GM21360 (cell line): ENCODE results near the gene CLIP1.
"Not testable (repeated sequence)": the region's sequence is repeated elsewhere in the genome, so short reads cannot be mapped to it uniquely, and the experiment has no call there.

ENCODE experiments used
- ATAC-seq: cut with Tn5 transposase; IDR thresholded peaks from one replicate; pipeline ENCODE4 v1.9.1; 2021; ENCODE audit warnings: mild to moderate bottlenecking, moderate library complexity; ENCODE audit not compliant: unreplicated experiment

The CLIP1 gene

DNA sequence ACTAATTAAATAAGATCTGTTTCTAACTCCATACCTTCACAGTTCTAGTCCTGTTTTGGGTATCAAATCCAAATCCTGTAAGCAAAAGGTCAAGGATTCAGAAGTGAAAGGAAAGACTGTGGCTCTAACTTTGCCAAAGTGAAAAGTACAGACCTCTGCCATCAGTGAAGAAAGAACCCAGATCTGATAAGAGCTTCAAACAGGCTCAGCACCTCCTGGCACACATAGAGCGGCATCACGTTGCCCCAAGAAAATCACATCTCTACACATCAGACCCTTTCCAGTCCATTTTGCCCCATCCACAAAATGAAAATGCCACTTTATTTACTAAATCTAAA lies 23.2 kb downstream of the CLIP1 start:
- ATAC-seq, result no peak

DNA sequence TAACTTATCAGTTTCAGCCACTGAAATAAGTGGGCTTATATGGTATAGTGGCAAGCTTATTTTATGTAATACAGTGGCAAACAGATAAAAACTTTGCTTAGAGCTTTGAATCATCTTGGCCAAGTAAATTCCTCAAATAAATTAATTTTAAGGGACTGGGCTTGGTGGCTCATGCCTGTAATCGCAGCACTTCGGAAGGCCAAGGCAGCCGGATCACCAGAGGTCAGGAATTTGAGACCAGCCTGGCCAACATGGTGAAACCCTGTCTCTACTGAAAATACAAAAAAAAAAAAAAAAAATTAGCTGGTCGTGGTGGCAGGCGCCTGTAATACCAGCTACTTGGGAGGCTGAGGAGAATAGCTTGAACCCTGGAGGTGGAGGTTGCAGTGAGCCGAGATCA lies 24.5 kb downstream of the CLIP1 start:
- ATAC-seq, result not testable (repeated sequence)

GRCh38 chr12:122395319-122395718 lies 27.1 kb downstream of the CLIP1 start:
- no peak for ATAC-seq

- no peak for ATAC-seq
Observed at GRCh38 chr12:122394626-122395194, 27.8 kb downstream of the CLIP1 start.

GRCh38 chr12:122393817-122394216 lies 28.7 kb downstream of the CLIP1 start:
- ATAC-seq, result no peak

DNA sequence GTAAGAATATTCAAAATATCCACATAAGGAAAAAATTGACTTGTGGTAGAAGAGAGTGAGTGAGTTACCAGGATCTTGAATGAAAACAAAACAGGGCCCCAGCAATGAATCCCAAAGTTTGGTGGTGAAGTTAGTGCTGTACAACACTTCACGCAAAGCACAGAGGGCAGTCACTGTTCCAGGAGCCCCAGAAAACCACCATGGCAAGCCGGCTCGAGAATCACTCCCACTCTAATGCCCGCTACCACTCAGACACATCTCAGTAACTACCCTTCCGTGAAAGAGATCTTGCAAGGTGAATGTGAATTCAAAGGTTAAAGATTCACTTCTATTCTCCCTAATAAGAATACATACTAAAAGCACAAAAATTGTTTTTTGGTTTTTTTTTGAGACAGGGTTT lies 30.1 kb downstream of the CLIP1 start:
- no peak for ATAC-seq

DNA sequence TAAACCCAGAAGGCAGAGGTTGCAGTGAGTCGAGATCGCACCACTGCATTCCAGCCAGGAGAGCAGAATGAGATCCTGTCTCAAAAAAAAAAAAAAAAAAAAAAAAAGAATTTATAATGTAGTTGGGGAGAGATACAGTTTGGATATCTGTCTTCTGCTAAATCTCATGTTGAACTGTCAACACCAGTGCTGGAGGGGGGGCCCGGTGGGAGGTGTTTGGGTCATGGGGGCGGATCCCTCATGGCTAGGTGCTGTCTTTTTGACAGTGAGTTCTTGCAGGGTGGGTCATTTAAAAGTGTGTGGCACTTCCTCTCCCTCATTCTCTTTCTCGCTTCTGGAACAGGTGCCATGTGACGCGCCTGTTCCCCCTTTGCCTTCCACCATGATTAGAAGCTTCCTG lies 32.8 kb downstream of the CLIP1 start:
- no peak for ATAC-seq

GRCh38 chr12:122387887-122388286 lies 34.6 kb downstream of the CLIP1 start:
- ATAC-seq, result no peak

DNA sequence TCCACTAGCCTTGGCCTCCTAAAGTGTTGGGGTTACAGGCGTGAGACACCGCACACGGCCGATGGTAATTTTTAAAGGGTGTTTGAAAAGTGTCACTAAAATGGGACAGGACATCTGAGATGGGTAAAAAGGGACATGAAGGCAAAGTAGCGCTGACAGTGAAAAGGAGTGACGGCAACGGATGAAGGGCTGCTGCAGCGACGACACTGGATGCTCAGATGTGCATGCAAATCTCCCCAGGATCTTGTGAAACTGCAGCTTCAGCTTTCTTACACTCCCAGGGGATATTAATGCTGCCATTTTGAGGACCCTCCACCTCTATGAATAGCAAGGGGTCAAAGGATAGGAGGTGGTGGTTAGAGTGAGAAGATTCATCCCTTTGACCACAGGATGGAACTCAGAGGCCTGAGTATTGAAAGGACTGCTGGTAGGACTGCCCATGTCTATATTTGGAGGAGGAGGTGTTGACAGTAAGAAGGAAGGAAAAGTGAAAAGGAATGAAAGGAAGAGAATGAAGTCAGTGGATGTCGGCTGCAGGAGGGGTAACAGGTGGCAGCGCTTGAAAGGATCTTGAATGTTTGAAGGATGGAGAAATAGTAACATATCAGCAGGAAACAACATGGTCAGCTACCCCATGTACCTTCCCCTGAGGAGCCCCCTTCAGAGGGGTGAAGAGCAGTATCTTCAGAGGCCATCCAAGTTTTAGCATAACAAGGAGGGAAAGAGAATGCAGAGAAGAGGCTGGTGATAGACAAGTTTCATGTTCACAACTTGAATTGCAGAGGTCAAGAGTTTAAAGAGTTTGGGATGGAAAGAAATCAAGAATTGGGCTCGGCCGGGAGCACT lies 37.1 kb downstream of the CLIP1 start:
- no peak for ATAC-seq

- no peak for ATAC-seq
Observed at GRCh38 chr12:122382919-122383350, 39.5 kb downstream of the CLIP1 start.

- ATAC-seq, result no peak
Observed at GRCh38 chr12:122381021-122381420, 41.4 kb downstream of the CLIP1 start.

GRCh38 chr12:122376751-122377150 lies 45.7 kb downstream of the CLIP1 start:
- not testable (repeated sequence) for ATAC-seq

DNA sequence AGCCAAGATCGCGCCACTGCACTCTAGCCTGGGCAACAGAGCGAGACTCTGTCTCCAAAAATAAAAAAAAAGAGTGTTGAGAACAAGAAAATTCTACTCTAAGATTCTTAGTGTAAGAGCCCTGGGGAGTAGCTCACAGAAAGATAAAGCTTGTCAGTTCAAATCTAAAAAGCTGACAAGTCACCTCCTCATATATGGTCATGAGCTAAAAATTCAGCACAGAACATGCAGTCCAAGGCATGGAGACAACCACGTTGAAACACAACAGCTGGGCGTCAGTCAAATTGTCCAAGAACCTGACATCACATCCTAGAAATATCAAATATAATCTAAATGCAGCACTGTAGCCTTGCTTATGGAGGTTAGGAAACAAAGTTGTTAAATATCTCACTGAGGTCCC lies 47.8 kb downstream of the CLIP1 start:
- ATAC-seq, result no peak

DNA sequence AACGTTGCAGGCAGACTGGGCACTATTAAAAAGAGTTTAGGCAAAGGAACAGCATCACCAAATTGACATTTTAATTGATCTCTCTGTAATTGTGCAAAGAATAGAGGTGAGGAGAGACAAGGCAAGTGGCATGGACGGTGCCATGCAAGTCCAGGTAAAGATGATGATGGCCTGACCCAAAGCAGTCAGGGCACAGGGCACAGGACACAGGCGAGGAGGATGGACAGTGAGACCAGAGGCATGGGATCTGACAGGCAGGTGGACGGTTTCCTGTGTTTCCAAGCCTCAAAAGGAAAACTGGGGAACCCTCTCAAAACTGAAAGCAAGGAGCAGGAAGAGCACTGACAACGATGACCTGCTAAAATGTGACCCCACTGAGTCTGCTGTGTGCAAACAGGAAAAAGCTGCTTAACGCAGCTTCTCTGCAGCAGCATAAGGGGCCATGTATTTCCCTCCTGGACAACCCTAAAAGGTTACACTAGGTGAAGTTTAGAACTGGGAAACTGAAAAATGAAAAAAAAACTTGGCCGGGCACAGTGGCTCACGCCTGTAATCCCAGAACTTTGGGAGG lies 50.9 kb downstream of the CLIP1 start:
- no peak for ATAC-seq

DNA sequence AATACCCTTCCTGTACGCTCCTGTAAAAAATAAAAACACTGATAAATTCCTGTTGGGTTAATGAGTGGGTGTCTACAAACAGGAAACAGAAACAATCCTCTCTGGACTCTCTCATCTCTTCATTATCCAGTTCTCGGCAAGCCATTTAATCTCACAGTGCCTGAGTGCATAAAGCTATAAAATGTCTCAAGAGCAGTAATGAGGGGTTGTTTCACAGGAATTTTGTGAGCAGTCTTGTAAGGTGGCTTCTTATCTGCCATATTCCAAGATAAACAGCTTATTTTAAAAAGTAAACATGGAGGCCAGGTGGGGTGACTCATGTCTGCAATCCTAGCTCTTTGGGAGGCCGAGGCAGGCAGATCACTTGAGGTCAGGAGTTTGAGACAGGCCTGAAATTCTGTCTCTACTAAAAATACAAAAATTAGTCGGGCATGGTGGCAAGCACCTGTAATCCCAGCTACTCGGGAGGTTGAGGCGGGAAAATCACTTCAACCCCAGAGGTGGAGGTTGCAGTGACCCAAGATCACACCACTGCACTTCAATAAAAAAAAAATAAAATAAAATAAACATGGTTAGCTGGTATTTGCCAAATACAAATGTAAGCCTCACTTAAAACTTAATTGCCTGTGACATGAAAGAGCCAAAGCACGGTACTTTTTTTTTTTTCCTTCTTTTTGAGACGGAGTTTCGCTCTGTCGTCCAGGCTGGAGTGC lies 54.0 kb downstream of the CLIP1 start:
- no peak for ATAC-seq

- not testable (repeated sequence) for ATAC-seq
Observed at GRCh38 chr12:122367632-122368031, 54.8 kb downstream of the CLIP1 start.

DNA sequence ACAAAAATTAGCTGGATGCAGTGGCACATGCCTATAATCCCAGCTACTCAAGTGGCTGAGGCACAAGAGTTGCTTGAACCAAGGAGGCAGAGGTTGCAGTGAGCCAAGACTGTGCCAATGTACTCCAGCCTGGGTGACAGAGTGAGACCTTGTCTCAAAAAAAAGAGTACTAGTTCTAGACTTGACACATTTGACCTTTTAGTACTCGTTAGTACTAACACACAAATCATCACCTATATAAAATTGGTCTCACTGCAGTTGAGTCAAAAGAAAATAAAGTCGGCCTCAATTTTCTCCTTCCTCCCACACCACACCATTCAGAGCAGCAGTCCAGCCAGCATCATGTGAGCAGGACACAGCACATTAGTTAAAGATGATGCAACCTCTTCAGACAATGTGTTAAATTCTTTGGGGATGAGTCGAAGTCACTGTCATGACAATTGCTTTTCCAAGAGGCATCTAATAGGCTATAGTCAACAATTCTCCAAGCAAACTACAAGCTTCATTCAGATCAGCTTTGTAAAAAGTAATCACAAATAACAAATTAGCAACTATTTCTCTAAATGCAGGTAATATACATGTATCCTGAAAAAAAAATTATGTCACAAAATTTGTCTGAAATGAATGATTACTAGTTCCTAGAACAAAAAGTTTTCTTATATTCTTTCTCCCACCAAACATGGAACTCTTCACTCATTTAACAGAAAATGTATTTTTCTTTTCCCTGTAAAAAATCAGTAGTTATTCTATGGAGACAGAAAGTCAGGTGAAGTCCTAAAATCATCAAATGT lies 55.6 kb downstream of the CLIP1 start:
- ATAC-seq, result no peak

DNA sequence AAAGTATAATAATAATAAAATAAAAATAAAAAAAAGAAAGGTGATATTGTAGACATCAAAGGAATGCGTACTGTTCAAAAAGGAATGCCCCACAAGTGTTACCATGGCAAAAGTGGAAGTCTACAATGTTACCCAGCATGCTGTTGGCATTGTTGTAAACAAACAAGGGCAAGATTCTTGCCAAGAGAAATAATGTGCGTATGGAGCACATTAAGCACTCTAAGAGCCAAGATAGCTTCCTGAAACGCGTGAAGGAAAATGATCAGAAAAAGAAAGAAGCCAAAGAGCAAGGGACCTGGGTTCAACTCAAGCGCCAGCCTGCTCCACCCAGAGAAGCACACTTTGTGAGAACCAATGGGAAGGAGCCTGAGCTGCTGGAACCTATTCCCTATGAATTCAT lies 57.2 kb downstream of the CLIP1 start:
- not testable (repeated sequence) for ATAC-seq

DNA sequence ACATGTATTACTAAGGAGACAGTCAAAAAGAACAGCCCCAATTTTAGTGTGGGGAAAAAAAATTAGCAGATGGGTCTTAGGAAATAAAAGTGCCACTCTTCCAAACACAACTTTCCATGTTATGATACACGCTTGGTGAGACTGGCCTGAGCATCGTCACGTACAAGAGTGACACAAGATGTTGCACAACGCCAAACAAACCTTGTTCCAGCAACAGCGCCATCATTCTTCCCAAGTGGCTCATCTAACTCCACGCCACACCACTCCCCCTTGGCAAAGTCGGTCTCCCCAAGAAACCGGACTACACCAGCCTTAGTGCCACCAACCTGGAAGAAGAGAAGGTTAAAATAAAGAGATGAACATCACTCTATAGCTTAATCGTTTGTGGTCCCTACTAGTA lies 58.7 kb downstream of the CLIP1 start:
- no peak for ATAC-seq

- ATAC-seq, result no peak
Observed at GRCh38 chr12:122362755-122363154, 59.7 kb downstream of the CLIP1 start.

DNA sequence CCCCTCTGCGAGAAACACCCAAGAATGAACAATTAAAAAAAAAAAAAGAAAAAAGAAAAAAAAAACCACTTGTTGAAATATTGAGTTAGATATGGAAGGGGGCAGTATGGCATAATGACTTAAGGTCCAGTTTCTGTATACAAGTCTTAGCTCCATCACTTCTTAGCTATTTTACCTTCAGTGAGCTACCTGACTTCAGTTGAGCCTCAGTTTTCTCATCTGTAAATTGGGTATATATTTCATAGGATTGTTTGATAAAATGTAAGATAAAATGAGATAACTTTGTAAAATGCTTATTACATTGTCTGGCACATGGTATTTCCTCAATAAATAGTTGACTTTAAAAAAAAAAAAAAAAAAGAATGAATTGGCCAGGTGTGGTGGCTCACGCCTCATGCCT lies 64.1 kb downstream of the CLIP1 start:
- ATAC-seq, result not testable (repeated sequence)
